IPS-20b (cell line): ENCODE data around the gene PPP1R14B.

Source experiments
- H3K27ac ChIP-seq: one replicate; pipeline ENCODE4 v1.5.1; 2013; ENCODE audit warnings: low read length
- H3K27me3 ChIP-seq: 2 replicates; pipeline ENCODE4 v1.6.1; 2013; ENCODE audit warnings: mild to moderate bottlenecking, low read length, inconsistent platforms; ENCODE audit not compliant: insufficient read depth
- H3K36me3 ChIP-seq: 2 replicates; pipeline ENCODE4 v1.6.1; 2013; ENCODE audit warnings: low read depth, mild to moderate bottlenecking, inconsistent platforms, low read length, moderate library complexity; ENCODE audit not compliant: insufficient read depth
- H3K4me1 ChIP-seq: 2 replicates; pipeline ENCODE4 v1.6.1; 2013; ENCODE audit warnings: mild to moderate bottlenecking, control low read depth, inconsistent platforms, low read length, moderate library complexity; ENCODE audit not compliant: insufficient read depth
- H3K4me3 ChIP-seq: 2 replicates; pipeline ENCODE4 v1.5.1; 2013; ENCODE audit warnings: mild to moderate bottlenecking, low read length, inconsistent platforms
- H3K9ac ChIP-seq: 2 replicates; pipeline ENCODE4 v1.6.1; 2013; ENCODE audit warnings: low read depth, mild to moderate bottlenecking, inconsistent platforms, low read length, moderate library complexity
- H3K9me3 ChIP-seq: 2 replicates; pipeline ENCODE4 v1.6.1; 2013; ENCODE audit warnings: mild to moderate bottlenecking, low read depth, low read length, inconsistent platforms; ENCODE audit not compliant: insufficient read depth

PPP1R14B gene

GRCh38 chr11:64253481-64253880 is 6.7 kb upstream of the PPP1R14B start:
- peaks cover 20% of the 10 kb centered on the region for H3K4me1 ChIP-seq
- H3K27ac ChIP-seq = no peak overlapping the region
- peak overlapping the region; percentile 90; the same call in 1 of the 2 replicates for H3K9ac ChIP-seq
- no peaks in the 10 kb centered on the region for H3K9me3 ChIP-seq
- H3K36me3 ChIP-seq = peaks cover 29% of the 10 kb centered on the region
- H3K27me3 ChIP-seq = no peaks in the 10 kb centered on the region
- peak overlapping the region; percentile 94; the same call in 1 of the 2 replicates for H3K4me3 ChIP-seq

GRCh38 chr11:64253043-64253442 is 6.3 kb upstream of the PPP1R14B start:
- Histone ChIP-seq H3K9me3 (no peaks in the 10 kb centered on the region), H3K36me3 (peaks cover 24% of the 10 kb centered on the region), H3K27ac (no peak overlapping the region), H3K27me3 (no peaks in the 10 kb centered on the region), H3K4me1 (peaks cover 24% of the 10 kb centered on the region), H3K4me3 (peak overlapping the region; percentile 94; the same call in 1 of the 2 replicates), H3K9ac (peak overlapping the region; percentile 90; the same call in 1 of the 2 replicates)

GRCh38 chr11:64252003-64252872 is 5.5 kb upstream of the PPP1R14B start:
- Histone ChIP-seq H3K4me1 (peaks cover 28% of the 10 kb centered on the region), H3K9ac (peak overlapping the region; percentile 90; the same call in 1 of the 2 replicates), H3K27me3 (no peaks in the 10 kb centered on the region), H3K36me3 (peaks cover 24% of the 10 kb centered on the region), H3K4me3 (peak overlapping the region; percentile 94), H3K9me3 (no peaks in the 10 kb centered on the region), H3K27ac (peak overlapping the region; percentile 32)

GRCh38 chr11:64251753-64252002 is 4.9 kb upstream of the PPP1R14B start:
- H3K36me3 ChIP-seq = peaks cover 23% of the 10 kb centered on the region
- H3K27me3 ChIP-seq = no peaks in the 10 kb centered on the region
- H3K9me3 ChIP-seq = no peaks in the 10 kb centered on the region
- H3K4me3 ChIP-seq = peak overlapping the region; percentile 94
- H3K9ac ChIP-seq = peak overlapping the region; percentile 90; the same call in 1 of the 2 replicates
- peak overlapping the region; percentile 32 for H3K27ac ChIP-seq
- H3K4me1 ChIP-seq = peaks cover 28% of the 10 kb centered on the region

- peaks cover 28% of the 10 kb centered on the region for H3K4me1 ChIP-seq
- peaks cover 18% of the 10 kb centered on the region for H3K36me3 ChIP-seq
- no peaks in the 10 kb centered on the region for H3K9me3 ChIP-seq
- H3K4me3 ChIP-seq = peak within 1 kb of the TSS; percentile 94
- H3K9ac ChIP-seq = peak within 1 kb of the TSS; percentile 90; the same call in 1 of the 2 replicates
- no peaks in the 10 kb centered on the region for H3K27me3 ChIP-seq
- peak within 1 kb of the TSS; percentile 87 for H3K27ac ChIP-seq
Observed at GRCh38 chr11:64251016-64251752, 4.4 kb upstream of the PPP1R14B start, which contains the start of gene PLCB3. Gene PLCB3 (plus strand): TSS chr11:64251530. CDS start chr11:64251650, 120 bp downstream.

- Histone ChIP-seq H3K4me3 (peak overlapping the region; percentile 62), H3K27ac (peak overlapping the region; percentile 87), H3K36me3 (peaks cover 11% of the 10 kb centered on the region), H3K4me1 (peaks cover 28% of the 10 kb centered on the region), H3K9ac (peak overlapping the region; percentile 80; the same call in 1 of the 2 replicates), H3K9me3 (no peaks in the 10 kb centered on the region), H3K27me3 (no peaks in the 10 kb centered on the region)
Observed at GRCh38 chr11:64250415-64251015, 3.8 kb upstream of the PPP1R14B start.

GRCh38 chr11:64249563-64250414 is 3.0 kb upstream of the PPP1R14B start:
- H3K4me3 ChIP-seq = peak overlapping the region; percentile 62; the same call in 1 of the 2 replicates
- H3K27ac ChIP-seq = peak overlapping the region; percentile 95
- H3K4me1 ChIP-seq = peaks cover 28% of the 10 kb centered on the region
- peak overlapping the region; percentile 80; the same call in 1 of the 2 replicates for H3K9ac ChIP-seq
- H3K27me3 ChIP-seq = no peaks in the 10 kb centered on the region
- H3K9me3 ChIP-seq = no peaks in the 10 kb centered on the region
- peaks cover 9% of the 10 kb centered on the region for H3K36me3 ChIP-seq

- peak overlapping the region; percentile 95 for H3K27ac ChIP-seq
- H3K9ac ChIP-seq = peak overlapping the region; percentile 80; the same call in 1 of the 2 replicates
- H3K36me3 ChIP-seq = peaks cover 10% of the 10 kb centered on the region; the same call in 1 of the 2 replicates
- H3K27me3 ChIP-seq = no peaks in the 10 kb centered on the region
- no peaks in the 10 kb centered on the region for H3K9me3 ChIP-seq
- peak overlapping the region; percentile 62; the same call in 1 of the 2 replicates for H3K4me3 ChIP-seq
- H3K4me1 ChIP-seq = peaks cover 28% of the 10 kb centered on the region
Observed at GRCh38 chr11:64249038-64249437, 2.3 kb upstream of the PPP1R14B start.

GRCh38 chr11:64248578-64248977 is 1.8 kb upstream of the PPP1R14B start:
- peaks cover 28% of the 10 kb centered on the region for H3K4me1 ChIP-seq
- H3K27ac ChIP-seq = peak overlapping the region; percentile 95
- peak overlapping the region; percentile 94; the same call in 1 of the 2 replicates for H3K4me3 ChIP-seq
- H3K27me3 ChIP-seq = no peaks in the 10 kb centered on the region
- H3K36me3 ChIP-seq = peaks cover 15% of the 10 kb centered on the region; the same call in 1 of the 2 replicates
- peak overlapping the region; percentile 80; the same call in 1 of the 2 replicates for H3K9ac ChIP-seq
- H3K9me3 ChIP-seq = no peaks in the 10 kb centered on the region

- H3K9me3 ChIP-seq = no peaks in the 10 kb centered on the region
- H3K4me3 ChIP-seq = peak overlapping the region; percentile 94
- H3K36me3 ChIP-seq = peaks cover 21% of the 10 kb centered on the region; the same call in 1 of the 2 replicates
- peak overlapping the region; percentile 95 for H3K27ac ChIP-seq
- H3K4me1 ChIP-seq = peaks cover 28% of the 10 kb centered on the region
- peak overlapping the region; percentile 80; the same call in 1 of the 2 replicates for H3K9ac ChIP-seq
- H3K27me3 ChIP-seq = no peaks in the 10 kb centered on the region
Observed at GRCh38 chr11:64247729-64248531, 1.2 kb upstream of the PPP1R14B start.
